ENCODE measurements around the gene TRAK1.

TRAK1 gene

GRCh38 chr3:42179110-42179725, 88.1 kb downstream of the TRAK1 start:
- FAIRE-seq, result no peak

GRCh38 chr3:42180901-42181300, 89.7 kb downstream of the TRAK1 start:
- no peak for FAIRE-seq

- no peak for FAIRE-seq
These were observed 91.4 kb downstream of the TRAK1 start for GRCh38 chr3:42182555-42182954.

GRCh38 chr3:42183991-42184632, 93.0 kb downstream of the TRAK1 start:
- no peak for FAIRE-seq

GRCh38 chr3:42184651-42185443, 93.7 kb downstream of the TRAK1 start:
- FAIRE-seq, result no peak

GRCh38 chr3:42187936-42188335, 96.8 kb downstream of the TRAK1 start:
- FAIRE-seq, result no peak

- FAIRE-seq, result no peak
These were observed 97.2 kb downstream of the TRAK1 start for GRCh38 chr3:42188376-42188775.

GRCh38 chr3:42189001-42189460, 97.9 kb downstream of the TRAK1 start:
- no peak for FAIRE-seq

GRCh38 chr3:42189736-42190135, 98.6 kb downstream of the TRAK1 start:
- no peak for FAIRE-seq

GRCh38 chr3:42190701-42191442, 99.7 kb downstream of the TRAK1 start:
- no peak for FAIRE-seq

- no peak for FAIRE-seq
These were observed 100.2 kb downstream of the TRAK1 start for GRCh38 chr3:42191443-42191747.

GRCh38 chr3:42192334-42193200, 101.4 kb downstream of the TRAK1 start:
- FAIRE-seq, result no peak

GRCh38 chr3:42194943-42195510, 103.9 kb downstream of the TRAK1 start:
- no peak for FAIRE-seq

- no peak for FAIRE-seq
These were observed 104.7 kb downstream of the TRAK1 start for GRCh38 chr3:42195879-42196330.

GRCh38 chr3:42198709-42199108, 107.6 kb downstream of the TRAK1 start:
- no peak for FAIRE-seq

- no peak for FAIRE-seq
These were observed 111.2 kb downstream of the TRAK1 start for GRCh38 chr3:42202217-42202865.

- no peak for FAIRE-seq
These were observed 113.9 kb downstream of the TRAK1 start for GRCh38 chr3:42204867-42205599.

GRCh38 chr3:42205800-42206514, 114.8 kb downstream of the TRAK1 start:
- FAIRE-seq, result no peak

- FAIRE-seq, result no peak
These were observed 118.8 kb downstream of the TRAK1 start for GRCh38 chr3:42209917-42210316.

GRCh38 chr3:42210726-42211125, 119.6 kb downstream of the TRAK1 start:
- no peak for FAIRE-seq
